ENCODE data around the gene MUC5AC.
"Not testable (repeated sequence)": the region's sequence is repeated elsewhere in the genome, so short reads cannot be mapped to it uniquely, and the experiment has no call there.

Gene MUC5AC

GRCh38 chr11:1159488-1160220 is 1.9 kb downstream of the MUC5AC start:
- in situ Hi-C loops (cut with HindIII; ENCODE audit: low pct_ligation_motif_present, low pct_unique_long_range_greater_than_20kb, low sequenced_read_pairs); DNase-seq: not testable (repeated sequence)

DNA sequence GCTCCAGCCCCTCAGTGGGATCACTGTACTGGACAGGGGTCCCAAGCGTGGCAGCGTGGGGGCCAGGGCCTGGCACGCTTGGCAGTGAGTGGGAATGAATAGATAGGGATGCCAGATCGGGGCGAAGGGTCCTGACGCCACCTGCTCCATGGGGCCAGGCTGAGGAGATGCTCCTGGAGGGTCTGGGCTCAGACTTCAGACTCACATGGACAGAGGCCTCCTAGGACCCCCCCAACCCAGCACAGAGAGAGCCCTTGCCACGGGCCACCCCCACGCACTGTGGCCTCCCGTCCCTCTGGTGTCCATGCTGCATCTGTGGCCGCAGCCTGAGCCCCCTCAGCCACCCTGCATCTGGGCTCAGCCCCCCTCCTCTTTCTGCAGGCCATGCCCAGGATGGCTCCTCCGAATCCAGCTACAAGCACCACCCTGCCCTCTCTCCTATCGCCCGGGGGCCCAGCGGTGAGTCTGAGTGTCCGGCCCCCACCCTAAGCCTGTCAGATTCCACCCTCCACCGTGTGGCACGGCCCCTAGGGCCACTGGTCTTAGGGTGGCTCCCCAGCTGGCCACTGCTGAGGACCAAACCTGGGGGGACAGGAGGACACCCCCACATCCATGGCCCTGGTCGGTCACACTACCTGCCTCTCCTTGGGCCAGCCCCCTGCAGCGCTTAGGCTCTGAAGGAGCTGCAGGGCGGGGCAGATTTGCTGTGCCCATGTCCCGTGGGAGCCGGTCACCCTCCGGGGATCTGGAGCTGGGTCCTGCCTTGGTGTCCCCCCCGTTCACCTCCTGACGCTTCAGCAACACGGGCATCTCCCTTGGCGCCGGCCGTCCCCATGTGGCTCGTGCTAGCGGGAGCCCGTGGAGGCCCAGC is 2.7 kb downstream of the MUC5AC start:
- in situ Hi-C loops (cut with HindIII; ENCODE audit: low pct_ligation_motif_present, low pct_unique_long_range_greater_than_20kb, low sequenced_read_pairs) = no loop called here
- no peak for DNase-seq

- in situ Hi-C loops (cut with HindIII; ENCODE audit: low pct_ligation_motif_present, low pct_unique_long_range_greater_than_20kb, low sequenced_read_pairs) = no loop called here
- DNase-seq = no peak
These were observed 3.8 kb downstream of the MUC5AC start for GRCh38 chr11:1161410-1162137.

DNA sequence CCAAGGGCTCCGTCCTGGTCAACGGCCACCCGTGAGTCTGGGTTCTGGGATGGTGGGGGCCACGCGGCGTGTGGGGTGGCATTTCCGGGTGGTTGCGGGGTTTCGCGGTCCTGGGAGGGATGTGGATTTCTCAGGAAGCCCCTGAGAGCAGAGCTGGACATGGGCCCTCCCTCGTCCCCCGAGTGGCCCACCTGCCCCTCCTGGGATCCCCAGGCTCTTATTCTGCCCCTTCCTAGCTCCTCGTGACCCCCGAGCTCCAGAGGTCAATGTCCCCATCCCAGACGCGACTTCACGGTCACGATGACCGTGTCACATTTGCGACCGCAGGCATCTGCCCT is 4.4 kb downstream of the MUC5AC start:
- DNase-seq = no peak
- in situ Hi-C loops (cut with HindIII; ENCODE audit: low pct_ligation_motif_present, low pct_unique_long_range_greater_than_20kb, low sequenced_read_pairs) = no loop called here

- in situ Hi-C loops (cut with HindIII; ENCODE audit: low pct_ligation_motif_present, low pct_unique_long_range_greater_than_20kb, low sequenced_read_pairs) = no loop called here
- DNase-seq = no peak
These were observed 4.9 kb downstream of the MUC5AC start for GRCh38 chr11:1162491-1163311.

DNA sequence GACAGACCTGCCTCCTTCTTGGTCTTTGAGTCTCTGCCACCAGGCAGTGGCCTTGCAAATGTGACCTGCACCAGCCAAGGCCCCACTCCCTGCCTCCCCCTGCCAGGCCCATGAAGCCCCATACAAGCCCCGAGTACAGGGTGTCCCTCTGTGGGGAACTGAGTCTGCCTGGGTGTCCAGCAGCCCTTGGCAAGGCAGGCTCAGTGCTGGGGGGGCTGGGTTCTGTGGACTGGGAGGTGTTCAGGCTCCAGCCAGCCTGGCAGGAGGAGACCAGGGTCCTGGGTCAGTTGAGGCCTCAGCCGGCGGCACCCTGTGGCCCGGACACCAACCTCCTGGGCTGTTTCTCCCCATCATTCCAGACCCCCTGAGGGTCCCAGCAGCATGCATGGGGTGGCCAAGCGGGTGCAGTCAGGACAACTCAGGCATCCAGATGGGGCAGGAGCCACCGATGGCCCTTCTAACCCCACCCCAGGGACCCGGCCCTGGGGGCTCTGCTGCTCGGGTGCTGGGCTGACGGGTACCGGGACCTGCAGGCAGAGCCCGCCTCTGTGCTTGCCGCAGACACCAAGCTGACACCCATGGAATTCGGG is 5.7 kb downstream of the MUC5AC start:
- DNase-seq = no peak

DNA sequence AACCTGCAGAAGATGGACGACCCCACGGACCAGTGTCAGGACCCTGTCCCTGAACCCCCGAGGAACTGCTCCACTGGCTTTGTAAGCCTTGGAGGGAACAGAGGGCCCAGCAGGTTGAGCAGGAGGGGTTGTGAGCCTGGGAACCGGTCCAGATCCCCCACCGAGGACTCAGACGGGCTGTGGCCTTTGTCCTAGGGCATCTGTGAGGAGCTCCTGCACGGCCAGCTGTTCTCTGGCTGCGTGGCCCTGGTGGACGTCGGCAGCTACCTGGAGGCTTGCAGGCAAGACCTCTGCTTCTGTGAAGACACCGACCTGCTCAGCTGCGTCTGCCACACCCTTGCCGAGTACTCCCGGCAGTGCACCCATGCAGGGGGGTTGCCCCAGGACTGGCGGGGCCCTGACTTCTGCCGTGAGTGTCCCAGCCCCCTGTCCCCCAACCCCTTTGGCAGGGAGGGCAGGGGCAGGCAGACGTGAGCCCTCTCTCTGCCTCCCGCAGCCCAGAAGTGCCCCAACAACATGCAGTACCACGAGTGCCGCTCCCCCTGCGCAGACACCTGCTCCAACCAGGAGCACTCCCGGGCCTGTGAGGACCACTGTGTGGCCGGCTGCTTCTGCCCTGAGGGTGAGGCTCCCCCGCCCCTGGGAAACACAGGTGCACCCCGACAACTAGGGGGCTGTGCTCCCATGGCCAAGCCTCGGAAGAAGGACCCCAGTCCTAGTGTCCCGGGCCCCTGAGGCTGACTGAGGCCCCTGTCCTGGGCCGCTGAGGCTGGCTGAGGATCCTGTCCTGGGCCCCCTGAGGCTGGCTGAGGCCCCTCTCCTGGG is 6.4 kb downstream of the MUC5AC start:
- in situ Hi-C loops (cut with HindIII; ENCODE audit: low pct_ligation_motif_present, low pct_unique_long_range_greater_than_20kb, low sequenced_read_pairs) = no loop called here
- DNase-seq = no peak

More for the DNA sequence above, 5.7 kb downstream of the MUC5AC start:
- in situ Hi-C loops (cut with HindIII; ENCODE audit: low pct_ligation_motif_present, low pct_unique_long_range_greater_than_20kb, low sequenced_read_pairs) = no loop called here

- in situ Hi-C loops (cut with HindIII; ENCODE audit: low pct_ligation_motif_present, low pct_unique_long_range_greater_than_20kb, low sequenced_read_pairs); DNase-seq: not testable (repeated sequence)
These were observed 7.1 kb downstream of the MUC5AC start for GRCh38 chr11:1164779-1165255.

DNA sequence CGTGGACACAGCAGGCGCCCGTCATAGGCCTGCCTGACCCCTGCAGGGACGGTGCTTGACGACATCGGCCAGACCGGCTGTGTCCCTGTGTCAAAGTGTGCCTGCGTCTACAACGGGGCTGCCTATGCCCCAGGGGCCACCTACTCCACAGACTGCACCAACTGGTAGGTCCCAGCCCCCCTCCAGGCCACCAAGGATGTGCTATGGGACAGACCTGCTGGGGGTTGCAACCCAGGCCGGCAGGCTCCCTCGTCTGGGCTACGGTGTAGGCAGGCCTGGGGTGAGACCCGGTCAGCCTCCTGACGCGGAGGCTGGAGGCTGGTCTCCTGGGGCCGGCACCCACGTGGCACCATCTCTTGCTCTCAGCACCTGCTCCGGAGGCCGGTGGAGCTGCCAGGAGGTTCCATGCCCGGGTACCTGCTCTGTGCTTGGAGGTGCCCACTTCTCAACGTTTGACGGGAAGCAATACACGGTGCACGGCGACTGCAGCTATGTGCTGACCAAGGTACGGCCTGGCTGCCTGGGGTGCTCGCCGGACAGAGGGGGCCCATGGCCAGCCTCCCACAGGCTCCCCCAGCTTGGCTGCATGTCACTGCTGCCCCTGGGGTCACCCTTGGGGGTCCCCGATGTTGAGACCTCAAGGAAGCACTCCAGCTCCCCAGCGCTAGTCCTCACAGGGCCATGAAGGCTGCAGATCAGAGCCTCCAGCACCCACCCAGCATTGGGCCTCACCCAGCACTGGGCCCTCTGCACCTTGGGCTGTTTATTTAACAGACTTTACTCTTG is 7.7 kb downstream of the MUC5AC start:
- no peak for DNase-seq
- in situ Hi-C loops (cut with HindIII; ENCODE audit: low pct_ligation_motif_present, low pct_unique_long_range_greater_than_20kb, low sequenced_read_pairs) = no loop called here

GRCh38 chr11:1167256-1167655 is 9.5 kb downstream of the MUC5AC start:
- in situ Hi-C loops (cut with HindIII; ENCODE audit: low pct_ligation_motif_present, low pct_unique_long_range_greater_than_20kb, low sequenced_read_pairs) = no loop called here
- DNase-seq = no peak

- in situ Hi-C loops (cut with HindIII; ENCODE audit: low pct_ligation_motif_present, low pct_unique_long_range_greater_than_20kb, low sequenced_read_pairs) = no loop called here
These were observed 10.0 kb downstream of the MUC5AC start for GRCh38 chr11:1167751-1168231.

GRCh38 chr11:1168256-1168655 is 10.5 kb downstream of the MUC5AC start:
- no peak for DNase-seq
- in situ Hi-C loops (cut with HindIII; ENCODE audit: low pct_ligation_motif_present, low pct_unique_long_range_greater_than_20kb, low sequenced_read_pairs) = no loop called here

More at GRCh38 chr11:1167751-1168231, 10.0 kb downstream of the MUC5AC start:
- DNase-seq = no peak

GRCh38 chr11:1168721-1169161 is 11.0 kb downstream of the MUC5AC start:
- in situ Hi-C loops (cut with HindIII; ENCODE audit: low pct_ligation_motif_present, low pct_unique_long_range_greater_than_20kb, low sequenced_read_pairs) = no loop called here
- DNase-seq = no peak

DNA sequence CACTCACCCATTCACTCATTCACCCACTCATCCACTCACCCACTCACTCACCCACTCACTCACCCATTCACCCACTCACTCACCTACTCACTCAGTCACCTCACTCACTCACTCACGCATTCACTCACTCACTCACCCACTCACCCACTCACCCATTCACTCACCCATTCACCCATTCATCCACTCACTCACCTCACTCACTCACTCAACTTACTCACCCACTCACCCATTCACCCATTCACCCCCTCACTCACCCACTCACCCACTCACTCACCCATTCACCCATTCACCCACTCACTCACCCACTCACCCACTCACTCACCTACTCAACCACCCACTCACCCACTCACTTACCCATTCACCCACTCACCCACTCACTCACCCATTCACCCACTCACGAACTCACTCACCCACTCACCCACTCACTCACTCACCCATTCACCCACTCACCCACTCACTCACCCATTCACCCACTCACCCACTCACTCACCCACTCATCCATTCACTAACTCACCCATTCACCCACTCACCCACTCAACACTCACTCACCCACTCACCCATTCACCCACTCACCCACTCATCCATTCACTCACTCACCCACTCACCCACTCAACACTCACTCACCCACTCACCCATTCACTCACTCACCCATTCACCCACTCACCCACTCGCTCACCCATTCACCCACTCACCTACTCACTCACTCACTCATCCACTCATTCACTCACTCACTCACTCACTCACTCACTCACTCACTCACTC is 13.7 kb downstream of the MUC5AC start:
- in situ Hi-C loops (cut with HindIII; ENCODE audit: low pct_ligation_motif_present, low pct_unique_long_range_greater_than_20kb, low sequenced_read_pairs) = no loop called here
- DNase-seq = no peak

- DNase-seq = no peak
- in situ Hi-C loops (cut with HindIII; ENCODE audit: low pct_ligation_motif_present, low pct_unique_long_range_greater_than_20kb, low sequenced_read_pairs) = no loop called here
These were observed 14.4 kb downstream of the MUC5AC start for GRCh38 chr11:1171985-1172728.
